PC-9 (cell line): Measurements from ENCODE around the gene PDE1C. TPM values are rescaled to one million over a fixed set of nuclear protein-coding genes. Genes with fewer than 3 reads are reported as not detected.

Experiments used
- BruUV-seq: library from RNA; stranded (reverse); fragments of 400-500 nt; replicated peaks from 2 replicates; lab custom pipeline; 2021; lab: Mats Ljungman, UMichigan
- CTCF ChIA-PET: fragments of 300-600 bp; sonication (Branson Sonifier 250); formaldehyde crosslinking; loops from one replicate; lab custom pipeline; 2022; ENCODE audit warnings: antibody characterized with exemption; lab: Charles Lee
- POLR2A ChIA-PET: fragments of 300-600 bp; sonication (Branson Sonifier 250); formaldehyde crosslinking; loops from one replicate; lab custom pipeline; 2022; ENCODE audit warnings: antibody characterized with exemption; ENCODE audit not compliant: unreplicated experiment; lab: Charles Lee
- DNase-seq, 2 experiments: peaks; one replicate each; pipeline versions ENCODE4 v3.0.0 to v3.0.0-alpha.2; 2015 to 2022; ENCODE audit warnings: mixed read lengths in 1 of 2
- H2AFZ ChIP-seq: fragments of 200-600 bp; sonication (generic); 2 replicates; pipeline ENCODE4 v1.8.1; 2017; ENCODE audit warnings: antibody characterized with exemption
- H3F3A ChIP-seq: fragments of 200-600 bp; sonication (generic); 2 replicates; pipeline ENCODE4 v1.8.1; 2017; ENCODE audit warnings: antibody characterized with exemption, mild to moderate bottlenecking, low read depth; ENCODE audit not compliant: insufficient read depth
- H3K27ac ChIP-seq: fragments of 200-600 bp; sonication (generic); 2 replicates; pipeline ENCODE4 v1.6.1; 2016; ENCODE audit warnings: mixed run types
- H3K27me3 ChIP-seq: fragments of 200-600 bp; sonication (generic); 2 replicates; pipeline ENCODE4 v1.6.1; 2016; ENCODE audit warnings: low read depth, mixed run types; ENCODE audit not compliant: insufficient read depth
- H3K36me3 ChIP-seq: fragments of 200-600 bp; sonication (generic); 2 replicates; pipeline ENCODE4 v1.6.1; 2016; ENCODE audit warnings: low read depth, mixed run types
- H3K4me1 ChIP-seq: fragments of 200-600 bp; sonication (generic); replicated peaks from 2 replicates; pipeline ENCODE4 v1.6.1; 2016; ENCODE audit warnings: mixed run types; ENCODE audit not compliant: insufficient read depth
- H3K4me2 ChIP-seq: fragments of 200-600 bp; sonication (generic); 2 replicates; pipeline ENCODE4 v1.6.1; 2017; ENCODE audit warnings: mixed run types
- H3K4me3 ChIP-seq: fragments of 200-600 bp; sonication (generic); 2 replicates; pipeline ENCODE4 v1.6.1; 2016; ENCODE audit warnings: mixed run types
- H3K79me2 ChIP-seq: fragments of 200-600 bp; sonication (generic); 2 replicates; pipeline ENCODE4 v1.6.1; 2017; ENCODE audit warnings: low read depth, mixed run types
- H3K9me2 ChIP-seq: fragments of 200-600 bp; sonication (generic); 2 replicates; pipeline ENCODE4 v1.8.1; 2017; ENCODE audit warnings: mild to moderate bottlenecking; ENCODE audit not compliant: insufficient read depth
- H3K9me3 ChIP-seq: fragments of 200-600 bp; sonication (generic); 2 replicates; pipeline ENCODE4 v1.8.1; 2016; ENCODE audit warnings: low read depth; ENCODE audit not compliant: insufficient read depth
- H4K20me1 ChIP-seq: fragments of 200-600 bp; sonication (generic); 2 replicates; pipeline ENCODE4 v1.8.1; 2017; ENCODE audit not compliant: insufficient read depth
- CTCF ChIP-seq: fragments of 200-600 bp; sonication (generic); conservative IDR thresholded peaks from 2 replicates; pipeline ENCODE4 v1.6.1; 2017; ENCODE audit warnings: mixed run types, antibody characterized with exemption, mild to moderate bottlenecking, moderate library complexity
- EZH2 ChIP-seq: fragments of 200-600 bp; sonication (generic); IDR thresholded peaks from 2 replicates; pipeline ENCODE4 v1.8.0; 2017; ENCODE audit warnings: antibody characterized with exemption, low read depth
- intact Hi-C: fragments of 100-400 bp; cut with micrococcal nuclease; formaldehyde crosslinking; loops from one replicate; pipeline ENCODE4 v1.10.0; 2022; ENCODE audit not compliant: unreplicated experiment
- total RNA-seq: library from RNA; stranded (reverse); gene quantifications from 2 replicates; pipeline ENCODE4 v1.2.3, GENCODE V29; 2021

PDE1C gene
- total RNA-seq, 1 experiment from 2014 or later: 1.7 TPM

GRCh38 chr7:32042900-32043299, 27.3 kb downstream of the PDE1C start:
- no peaks in the 10 kb centered on the region for H3K36me3 ChIP-seq
- no peaks in the 10 kb centered on the region for H3K79me2 ChIP-seq
- H3K9me2 ChIP-seq: no peaks in the 10 kb centered on the region
- ChIA-PET CTCF (no interaction called here), POLR2A (no interaction called here)
- BruUV-seq: no TSS peak
- TF ChIP-seq EZH2: no peak
- no peak for TF ChIP-seq CTCF
- H4K20me1 ChIP-seq: no peaks in the 10 kb centered on the region
- H3K4me2 ChIP-seq: no peak overlapping the region
- no peaks in the 10 kb centered on the region for H3K4me1 ChIP-seq
- no peaks in the 10 kb centered on the region for H3K9me3 ChIP-seq
- DNase-seq: no peak
- no peaks in the 10 kb centered on the region for H3F3A ChIP-seq
- H3K27ac ChIP-seq: no peak overlapping the region
- intact Hi-C loops: no loop called here
- no peak overlapping the region for H3K4me3 ChIP-seq
- H3K27me3 ChIP-seq: peaks cover 14% of the 10 kb centered on the region; the same call in 1 of the 2 replicates
- no peak overlapping the region for H2AFZ ChIP-seq

GRCh38 chr7:32039000-32039756, 31.0 kb downstream of the PDE1C start:
- no peaks in the 10 kb centered on the region for H3K79me2 ChIP-seq
- DNase-seq: peak in 1 of 2 experiments; percentile 19
- ChIA-PET CTCF (no interaction called here), POLR2A (no interaction called here)
- H3F3A ChIP-seq: no peaks in the 10 kb centered on the region
- H3K9me2 ChIP-seq: no peaks in the 10 kb centered on the region
- no peaks in the 10 kb centered on the region for H3K4me1 ChIP-seq
- H3K36me3 ChIP-seq: no peaks in the 10 kb centered on the region
- no peak overlapping the region for H3K27ac ChIP-seq
- no peaks in the 10 kb centered on the region for H3K9me3 ChIP-seq
- H3K4me2 ChIP-seq: no peak overlapping the region
- H3K27me3 ChIP-seq: peaks cover 14% of the 10 kb centered on the region; the same call in 1 of the 2 replicates
- no TSS peak for BruUV-seq
- TF ChIP-seq CTCF (no peak), EZH2 (no peak)
- no peak overlapping the region for H3K4me3 ChIP-seq
- H4K20me1 ChIP-seq: no peaks in the 10 kb centered on the region
- H2AFZ ChIP-seq: no peak overlapping the region
- intact Hi-C loops: no loop called here

- no peaks in the 10 kb centered on the region for H3F3A ChIP-seq
- no peak overlapping the region for H3K4me3 ChIP-seq
- peak in 1 of 2 experiments; percentile 12 for DNase-seq
- H3K36me3 ChIP-seq: no peaks in the 10 kb centered on the region
- H3K4me2 ChIP-seq: no peak overlapping the region
- ChIA-PET CTCF (no interaction called here), POLR2A (no interaction called here)
- H2AFZ ChIP-seq: no peak overlapping the region
- no TSS peak for BruUV-seq
- peaks cover 14% of the 10 kb centered on the region; the same call in 1 of the 2 replicates for H3K27me3 ChIP-seq
- H3K79me2 ChIP-seq: no peaks in the 10 kb centered on the region
- H3K4me1 ChIP-seq: no peaks in the 10 kb centered on the region
- no peaks in the 10 kb centered on the region for H4K20me1 ChIP-seq
- no peak for TF ChIP-seq CTCF
- TF ChIP-seq EZH2: no peak
- no peaks in the 10 kb centered on the region for H3K9me3 ChIP-seq
- H3K27ac ChIP-seq: no peak overlapping the region
- intact Hi-C loops: no loop called here
- no peaks in the 10 kb centered on the region for H3K9me2 ChIP-seq
These were observed 32.5 kb downstream of the PDE1C start for GRCh38 chr7:32037650-32038198.
